Esophagus (tissue), 2 donors: ENCODE measurements around the gene LUZP1. TPM values are rescaled to one million over a fixed set of nuclear protein-coding genes. Genes with fewer than 3 reads are reported as not detected.
A peak's percentile ranks its signal among the peaks of the same experiment; 100 is the strongest.

Experiments
- H3K27ac ChIP-seq, 2 donors: one replicate each; pipeline ENCODE4 v1.5.1; 2013; ENCODE audit warnings: low read depth in 2 of 2, mild to moderate bottlenecking in 2 of 2, inconsistent platforms in 1 of 2, low read length in 1 of 2, moderate library complexity in 1 of 2
- H3K27me3 ChIP-seq, 2 donors: one replicate each; pipeline ENCODE4 v1.6.1; 2013; ENCODE audit warnings: low read length in 2 of 2, control low read depth in 1 of 2, mild to moderate bottlenecking in 1 of 2; ENCODE audit not compliant: insufficient read depth in 2 of 2, control insufficient read depth in 1 of 2
- H3K36me3 ChIP-seq, 2 donors: one replicate each; pipeline ENCODE4 v1.6.1; 2013; ENCODE audit warnings: low read length in 1 of 2; ENCODE audit not compliant: control insufficient read depth in 2 of 2, insufficient read depth in 2 of 2
- H3K4me1 ChIP-seq, 2 donors: one replicate each; pipeline ENCODE4 v1.6.1; 2013; ENCODE audit warnings: low read length in 1 of 2; ENCODE audit not compliant: control insufficient read depth in 2 of 2, insufficient read depth in 2 of 2
- H3K4me3 ChIP-seq, 2 donors: one replicate each; pipeline ENCODE4 v1.5.1; 2013; ENCODE audit warnings: low read length in 2 of 2, mild to moderate bottlenecking in 2 of 2, low read depth in 1 of 2, moderate library complexity in 1 of 2
- H3K9me3 ChIP-seq, 2 donors: one replicate each; pipeline ENCODE4 v1.6.1; 2013; ENCODE audit warnings: mild to moderate bottlenecking in 2 of 2, low read depth in 1 of 2, low read length in 1 of 2, moderate library complexity in 1 of 2; ENCODE audit not compliant: control insufficient read depth in 2 of 2, insufficient read depth in 1 of 2
- WGBS, 2 donors: extraction: QIAGEN DNeasy Blood & Tissue Kit; methylation state at CpG; one replicate each; pipeline ENCODE4 v1.1.7; 2013; 5-methylcytosine and 5-hydroxymethylcytosine counted together
- polyA plus RNA-seq, 2 donors: library from polyadenylated mRNA; stranded (reverse); fragments of 200-250 nt; gene quantifications; one replicate each; pipeline ENCODE4 v1.2.3, GENCODE V29; 2013
- donor health status: healthy with polysubstance abuse.
- donor health status: Bipolar disorder and iron deficiency.

LUZP1 gene
- polyA plus RNA-seq, result 1 to 10 TPM; 3.6 to 4.4 TPM

DNA sequence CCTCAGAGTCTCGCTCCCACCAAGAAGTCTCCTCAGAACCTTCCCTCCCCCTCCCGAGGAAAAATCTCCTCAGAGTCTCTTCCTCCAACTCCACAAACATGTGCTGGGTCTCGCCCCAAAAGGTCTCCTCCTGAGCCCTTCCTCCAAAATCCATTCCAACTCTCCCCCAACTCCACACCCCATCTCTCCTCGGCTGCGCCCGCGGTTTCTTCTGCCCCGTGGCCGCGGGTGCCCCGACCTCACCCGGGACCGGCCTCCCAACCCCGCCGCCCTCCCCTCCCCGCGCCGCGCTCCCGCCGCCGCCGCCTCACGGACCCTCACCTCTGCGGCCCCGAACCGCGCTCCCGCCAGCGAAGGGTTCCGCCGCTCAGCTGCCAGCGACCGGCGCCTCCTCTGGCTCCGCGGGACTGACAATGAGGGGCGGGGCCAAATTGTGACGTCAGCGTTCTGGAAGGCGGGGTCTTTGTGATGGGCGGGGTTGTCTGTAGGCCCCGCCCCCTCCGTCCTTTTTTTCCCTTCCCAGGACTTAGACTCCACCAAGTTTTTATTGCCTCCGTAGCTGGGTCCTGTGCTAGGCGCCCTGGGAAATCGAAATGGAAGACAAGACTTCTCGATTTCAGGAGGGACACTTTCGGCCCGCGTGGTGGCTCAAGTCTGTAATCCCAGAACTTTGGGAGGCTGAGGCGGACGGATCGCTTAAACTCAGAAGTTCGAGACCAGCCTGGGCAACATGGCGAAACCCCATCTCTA, at the start of gene LUZP1:
Gene LUZP1 (minus strand): TSS at position 412 of the 750 bp plus-strand sequence.
- WGBS, 2 donors, result 8% methylated on average over 50 to 56 of the region's 56 CpGs
- H3K27me3 ChIP-seq, result no peaks in the 10 kb centered on the region
- H3K27ac ChIP-seq, result peak within 1 kb of the TSS; percentile 93 to 95
- no peaks in the 10 kb centered on the region for H3K4me1 ChIP-seq
- H3K4me3 ChIP-seq, result peak within 1 kb of the TSS; percentile 86 to 89
- no peaks in the 10 kb centered on the region for H3K9me3 ChIP-seq
- H3K36me3 ChIP-seq, result no peaks in the 10 kb centered on the region

DNA sequence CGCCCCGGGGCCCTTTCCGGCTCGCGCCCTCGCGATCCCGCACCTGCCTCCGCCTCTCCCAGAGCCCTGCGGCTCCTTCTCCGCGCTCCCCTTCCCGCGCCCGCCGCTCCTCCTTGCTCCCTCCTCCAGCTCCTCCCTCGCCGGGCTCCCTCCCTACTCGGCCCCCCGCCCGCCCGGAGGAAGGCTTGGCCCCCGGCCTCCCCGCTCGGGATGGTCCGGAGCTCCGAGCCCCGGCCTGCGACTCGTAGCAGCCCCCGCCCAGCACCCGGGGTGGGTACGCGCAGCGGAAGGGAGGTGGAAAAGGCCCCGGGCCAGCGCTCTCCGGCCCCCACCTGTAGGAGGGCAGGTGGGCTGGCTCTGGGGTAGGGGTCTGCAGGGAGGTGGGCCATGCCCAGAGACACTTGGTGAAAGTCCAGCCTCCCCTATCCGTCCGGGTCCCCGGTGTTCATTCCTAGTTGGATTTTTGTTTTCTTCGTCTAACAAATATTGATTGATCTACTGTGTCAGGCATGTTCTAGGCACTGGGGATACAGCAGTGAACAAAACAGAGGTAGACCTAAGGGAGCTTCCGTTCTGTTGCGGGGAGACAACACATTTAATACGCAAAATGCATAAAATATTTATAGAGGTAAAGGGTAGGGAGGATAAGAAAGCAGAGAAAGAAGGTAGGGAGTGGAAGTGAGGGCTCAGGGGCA, 48.9 kb upstream of the LUZP1 start, which contains the start of gene HTR1D:
Gene HTR1D (minus strand): TSS at position 82 of the 695 bp plus-strand sequence. CDS start 23,283 bp downstream, outside the sequence.
- H3K9me3 ChIP-seq, result no peaks in the 10 kb centered on the region
- H3K4me1 ChIP-seq, result peaks cover 0 to 5% of the 10 kb centered on the region in 2 donors
- H3K27me3 ChIP-seq, result peaks cover 0 to 14% of the 10 kb centered on the region in 2 donors
- no peaks in the 10 kb centered on the region for H3K36me3 ChIP-seq
- WGBS, 2 donors, result 2 to 3% methylated on average over 36 to 45 of the region's 45 CpGs
- H3K4me3 ChIP-seq, result peak within 1 kb of the TSS; percentile 32 to 49
- no peak within 1 kb of the TSS for H3K27ac ChIP-seq

DNA sequence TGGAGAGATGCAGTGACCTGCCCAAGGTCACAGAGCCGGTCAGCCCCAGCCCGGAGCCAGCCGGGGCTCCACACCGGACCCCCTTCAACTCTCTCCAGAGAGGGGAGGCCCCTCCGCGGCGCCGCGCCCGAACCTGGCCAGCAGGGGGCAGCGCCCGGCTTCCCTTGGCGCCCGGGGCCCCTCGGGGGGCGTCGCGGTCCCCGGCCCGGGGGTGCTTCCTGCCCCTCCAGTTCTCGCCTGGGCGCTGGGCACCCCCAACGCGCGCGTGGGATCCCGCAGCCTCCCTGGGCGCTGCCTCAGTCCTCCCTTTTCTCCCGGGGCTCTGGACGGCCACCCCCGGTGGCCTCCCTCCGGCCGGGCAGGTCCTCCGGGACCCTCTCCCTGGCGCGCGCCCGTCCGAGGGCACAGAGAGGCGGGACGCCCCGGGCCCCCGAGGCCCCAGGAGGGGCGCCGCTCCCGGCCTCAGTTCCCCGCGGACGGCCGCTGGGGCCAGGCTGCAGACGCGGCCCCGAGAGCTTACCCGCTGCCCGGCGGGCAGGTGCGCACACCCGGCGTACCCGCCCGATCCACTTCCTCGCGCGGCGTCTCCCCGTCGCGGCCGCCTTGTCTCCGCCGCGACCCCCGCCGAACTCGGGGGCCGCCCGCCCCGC, 48.2 kb upstream of the LUZP1 start:
- Histone ChIP-seq H3K4me3 (peak overlapping the region; percentile 32 to 49), H3K36me3 (no peaks in the 10 kb centered on the region), H3K27me3 (peaks cover 0 to 14% of the 10 kb centered on the region in 2 donors), H3K27ac (no peak overlapping the region), H3K9me3 (no peaks in the 10 kb centered on the region), H3K4me1 (peaks cover 0 to 5% of the 10 kb centered on the region in 2 donors)
- WGBS, 2 donors, result 1% methylated on average over 36 to 78 of the region's 78 CpGs

DNA sequence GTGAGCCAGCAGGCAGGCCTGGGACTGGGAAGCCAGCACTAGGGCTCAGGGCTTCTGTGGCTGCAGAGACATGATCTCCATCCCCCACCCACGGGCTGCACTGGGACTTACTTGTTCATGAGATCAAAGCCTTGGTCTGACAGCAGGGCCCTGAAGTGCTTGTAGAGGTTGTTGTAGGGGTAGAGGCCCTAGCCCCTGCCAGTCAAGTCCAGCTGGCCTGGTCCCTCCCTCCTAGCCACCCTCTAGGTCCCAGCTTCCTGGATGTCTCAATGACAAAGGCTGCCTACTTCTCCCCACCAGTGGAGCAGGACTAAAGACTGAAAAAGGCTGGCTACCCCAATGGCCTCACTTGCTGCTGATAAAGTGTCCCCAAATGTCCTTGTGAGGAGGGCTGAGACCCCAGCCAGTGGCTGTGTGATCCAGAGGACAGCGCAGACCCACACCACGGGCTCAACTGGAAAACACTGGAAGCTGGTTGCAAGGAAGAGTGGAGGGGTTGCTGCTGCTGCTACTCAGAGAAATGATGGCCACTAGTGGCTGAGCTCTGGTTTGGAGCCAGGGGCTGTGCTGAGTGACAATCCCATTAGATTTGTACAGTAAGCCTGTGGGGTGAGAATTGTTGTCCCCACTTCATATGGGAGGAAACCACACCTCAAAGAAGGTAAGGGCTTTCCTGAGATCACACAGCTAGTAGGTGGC, 47.2 kb upstream of the LUZP1 start:
- 69 to 74% methylated on average over 3 of the region's 3 CpGs for WGBS, 2 donors
- Histone ChIP-seq H3K4me3 (no peak overlapping the region), H3K36me3 (no peaks in the 10 kb centered on the region), H3K9me3 (no peaks in the 10 kb centered on the region), H3K27me3 (peaks cover 0 to 14% of the 10 kb centered on the region in 2 donors), H3K4me1 (peaks cover 0 to 5% of the 10 kb centered on the region in 2 donors), H3K27ac (no peak overlapping the region)

DNA sequence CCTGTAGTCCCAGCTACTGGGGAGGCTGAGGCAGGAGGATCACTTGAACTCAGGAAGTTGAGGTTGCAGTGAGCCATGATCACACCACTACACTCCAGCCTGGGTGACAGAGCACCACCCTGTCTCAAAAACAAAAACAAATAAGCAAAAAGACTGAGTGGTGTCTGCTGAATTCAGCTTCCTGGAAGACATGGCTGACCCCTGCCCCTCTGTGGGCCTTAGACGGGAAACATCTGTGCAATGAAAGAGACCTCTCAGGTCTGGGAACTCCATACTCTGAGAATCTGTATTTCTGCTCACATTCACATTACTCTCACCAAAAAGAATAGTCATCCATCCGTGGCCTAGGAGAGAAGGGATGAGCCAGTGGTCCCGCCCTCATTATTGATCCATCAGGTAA, 46.6 kb upstream of the LUZP1 start:
- H3K9me3 ChIP-seq, result no peaks in the 10 kb centered on the region
- H3K27ac ChIP-seq, result no peak overlapping the region
- no peaks in the 10 kb centered on the region for H3K36me3 ChIP-seq
- WGBS, 2 donors, result 87 to 88% methylated on average over 3 of the region's 3 CpGs
- H3K4me1 ChIP-seq, result peaks cover 0 to 5% of the 10 kb centered on the region in 2 donors
- no peak overlapping the region for H3K4me3 ChIP-seq
- peaks cover 0 to 14% of the 10 kb centered on the region in 2 donors for H3K27me3 ChIP-seq

DNA sequence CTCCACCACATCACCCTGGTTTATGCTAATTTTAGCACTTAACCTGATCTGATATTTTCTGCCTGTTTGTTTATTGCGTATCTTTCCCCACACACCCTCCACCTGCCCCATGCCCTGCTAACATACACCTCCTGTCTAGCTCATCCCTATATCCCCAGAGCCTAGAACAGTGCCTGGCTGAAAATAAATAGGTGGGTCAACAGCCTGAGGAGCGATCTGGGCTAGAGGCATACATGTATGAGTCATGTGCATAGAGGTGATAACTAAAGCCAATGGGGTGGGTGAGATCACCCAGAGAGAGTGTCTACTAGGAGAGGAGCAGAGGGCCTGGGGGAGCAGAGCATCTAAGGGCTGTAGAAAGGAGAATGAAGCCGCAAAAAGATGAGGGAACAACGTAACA, 46.0 kb upstream of the LUZP1 start:
- no peaks in the 10 kb centered on the region for H3K36me3 ChIP-seq
- H3K27ac ChIP-seq, result no peak overlapping the region
- H3K4me1 ChIP-seq, result peaks cover 0 to 5% of the 10 kb centered on the region in 2 donors
- H3K9me3 ChIP-seq, result no peaks in the 10 kb centered on the region
- peaks cover 0 to 14% of the 10 kb centered on the region in 2 donors for H3K27me3 ChIP-seq
- no peak overlapping the region for H3K4me3 ChIP-seq
- WGBS, 2 donors, result 97% methylated on average over 4 of the region's 4 CpGs

DNA sequence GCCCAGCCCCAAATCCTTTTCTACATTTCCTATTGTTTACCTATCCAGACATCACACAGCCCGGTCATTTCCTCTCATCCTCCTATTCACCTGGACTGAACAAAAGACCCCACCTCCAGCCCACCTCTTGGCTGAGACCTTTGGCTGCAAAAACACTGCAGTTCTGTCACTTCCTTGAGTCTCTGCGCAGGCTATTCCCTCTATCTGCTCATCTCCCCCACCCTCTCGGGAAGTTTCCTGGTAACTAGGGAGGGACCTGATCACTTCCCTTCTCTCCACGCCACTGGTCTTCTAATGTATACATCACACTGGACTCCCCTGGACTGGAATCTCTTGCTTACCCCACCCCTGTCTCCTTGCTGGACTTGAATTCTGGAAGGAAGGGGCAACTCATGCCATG, 43.3 kb upstream of the LUZP1 start:
- Histone ChIP-seq H3K4me1 (peaks cover 0 to 4% of the 10 kb centered on the region in 2 donors), H3K4me3 (no peak overlapping the region), H3K27ac (no peak overlapping the region), H3K27me3 (peaks cover 0 to 10% of the 10 kb centered on the region in 2 donors), H3K36me3 (no peaks in the 10 kb centered on the region), H3K9me3 (no peaks in the 10 kb centered on the region)
- 57 to 67% methylated on average over 4 of the region's 4 CpGs for WGBS, 2 donors

DNA sequence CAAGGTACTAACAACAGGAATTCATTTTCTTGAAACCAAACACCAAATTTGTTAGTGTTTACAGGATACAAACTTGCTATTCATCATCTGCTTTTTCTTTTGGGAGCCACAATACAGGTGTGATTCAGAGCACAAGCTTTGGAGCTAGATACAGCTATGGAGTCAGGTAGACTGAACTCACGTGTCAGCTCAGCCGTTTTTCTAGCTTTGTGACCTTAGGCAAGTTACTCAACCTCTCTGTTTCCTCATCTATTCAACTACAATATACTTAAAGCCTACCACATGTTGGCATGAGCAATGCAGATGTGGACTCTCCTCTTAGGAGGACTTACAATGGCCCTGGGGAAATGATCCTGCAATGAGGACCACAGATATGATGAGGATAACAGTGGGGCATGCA, 42.3 kb upstream of the LUZP1 start:
- no peak overlapping the region for H3K4me3 ChIP-seq
- no peak overlapping the region for H3K27ac ChIP-seq
- H3K9me3 ChIP-seq, result no peaks in the 10 kb centered on the region
- no peaks in the 10 kb centered on the region for H3K4me1 ChIP-seq
- 54 to 60% methylated on average over 2 of the region's 2 CpGs for WGBS, 2 donors
- H3K36me3 ChIP-seq, result no peaks in the 10 kb centered on the region
- H3K27me3 ChIP-seq, result peaks cover 0 to 4% of the 10 kb centered on the region in 2 donors

DNA sequence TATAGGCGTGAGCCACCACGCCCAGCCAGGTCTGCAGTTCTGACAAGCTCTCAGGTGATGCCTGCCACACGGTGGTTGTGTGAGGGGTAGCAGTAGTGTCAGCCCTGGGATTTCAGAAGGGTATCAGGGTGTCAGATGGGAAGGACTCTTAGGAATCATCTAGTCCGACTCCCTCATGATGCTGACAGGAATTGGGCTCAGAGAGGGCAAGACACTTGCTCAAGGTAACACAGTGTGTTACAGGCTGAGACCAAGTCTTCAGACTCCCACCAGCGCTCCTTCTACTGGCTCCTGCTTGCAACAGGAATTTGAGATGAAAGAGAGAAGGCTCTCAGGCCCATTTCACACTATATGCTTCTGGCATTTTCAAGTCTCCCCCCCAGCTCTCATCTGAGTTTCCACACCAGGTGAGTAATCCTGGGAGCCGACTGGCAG, 41.7 kb upstream of the LUZP1 start:
- H3K27me3 ChIP-seq, result peaks cover 0 to 2% of the 10 kb centered on the region in 2 donors

More for the DNA sequence above, 41.7 kb upstream of the LUZP1 start:
- no peak overlapping the region for H3K27ac ChIP-seq
- no peaks in the 10 kb centered on the region for H3K4me1 ChIP-seq
- WGBS, 2 donors, result 33 to 43% methylated on average over 6 of the region's 6 CpGs
- no peaks in the 10 kb centered on the region for H3K36me3 ChIP-seq
- H3K9me3 ChIP-seq, result no peaks in the 10 kb centered on the region
- no peak overlapping the region for H3K4me3 ChIP-seq
